Osteoblast (primary cell): ENCODE data around the gene OR5K1. TPM values are rescaled to one million over a fixed set of nuclear protein-coding genes. Genes with fewer than 3 reads are reported as not detected.

Experiments
- DNase-seq: peaks from one replicate; pipeline ENCODE4 v3.0.0; 2011; ENCODE audit warnings: low spot score, mixed read lengths; ENCODE audit not compliant: insufficient read length; ENCODE audit errors: missing footprints
- H2AFZ ChIP-seq: 2 replicates; pipeline ENCODE4 v1.6.0; 2011; ENCODE audit warnings: mild to moderate bottlenecking, low read length
- H3K27ac ChIP-seq: 2 replicates; pipeline ENCODE4 v1.5.1; 2011; ENCODE audit warnings: mild to moderate bottlenecking, low read depth, low read length, moderate library complexity
- H3K27me3 ChIP-seq: 2 replicates; pipeline ENCODE4 v1.6.0; 2012; ENCODE audit warnings: mild to moderate bottlenecking, control low read depth, inconsistent platforms, low read length, moderate library complexity; ENCODE audit not compliant: insufficient read depth
- H3K36me3 ChIP-seq: 2 replicates; pipeline ENCODE4 v1.5.1; 2011; ENCODE audit warnings: mild to moderate bottlenecking, low read length, control low read depth, moderate library complexity; ENCODE audit not compliant: insufficient read depth
- H3K4me1 ChIP-seq: 2 replicates; pipeline ENCODE4 v1.5.1; 2011; ENCODE audit warnings: mild to moderate bottlenecking, low read length, control low read depth, moderate library complexity; ENCODE audit not compliant: insufficient read depth
- H3K4me2 ChIP-seq: 2 replicates; pipeline ENCODE4 v1.6.0; 2011; ENCODE audit warnings: mild to moderate bottlenecking, low read length; ENCODE audit not compliant: insufficient read depth
- H3K4me3 ChIP-seq: fragments of 200-600 bp; sonication (generic); 3 replicates; pipeline ENCODE4 v1.5.1; 2012; ENCODE audit warnings: mild to moderate bottlenecking, low read length, inconsistent platforms; ENCODE audit not compliant: insufficient read depth
- H3K79me2 ChIP-seq: 2 replicates; pipeline ENCODE4 v1.6.0; 2012; ENCODE audit warnings: mild to moderate bottlenecking, low read length, control low read depth, inconsistent platforms; ENCODE audit not compliant: insufficient read depth
- H3K9me3 ChIP-seq: 2 replicates; pipeline ENCODE4 v1.5.1; 2011; ENCODE audit warnings: low read depth, low read length, control low read depth
- H4K20me1 ChIP-seq: 2 replicates; pipeline ENCODE4 v1.6.0; 2012; ENCODE audit warnings: mild to moderate bottlenecking, low read length, control low read depth; ENCODE audit not compliant: insufficient read depth
- total RNA-seq: library from RNA; depleted of rRNA; stranded (reverse); fragments of >200 nt; gene quantifications from 2 replicates; pipeline ENCODE4 v1.2.3, GENCODE V29; 2012
- TF ChIP-seq, protein P1 (sequence below): IDR thresholded peaks from 2 replicates; pipeline ENCODE4 v1.5.1; 2011; ENCODE audit warnings: mild to moderate bottlenecking, low read depth, low read length, moderate library complexity; ENCODE audit errors: extremely low read depth

The OR5K1 gene
- not detected in 2 replicates for total RNA-seq

DNA sequence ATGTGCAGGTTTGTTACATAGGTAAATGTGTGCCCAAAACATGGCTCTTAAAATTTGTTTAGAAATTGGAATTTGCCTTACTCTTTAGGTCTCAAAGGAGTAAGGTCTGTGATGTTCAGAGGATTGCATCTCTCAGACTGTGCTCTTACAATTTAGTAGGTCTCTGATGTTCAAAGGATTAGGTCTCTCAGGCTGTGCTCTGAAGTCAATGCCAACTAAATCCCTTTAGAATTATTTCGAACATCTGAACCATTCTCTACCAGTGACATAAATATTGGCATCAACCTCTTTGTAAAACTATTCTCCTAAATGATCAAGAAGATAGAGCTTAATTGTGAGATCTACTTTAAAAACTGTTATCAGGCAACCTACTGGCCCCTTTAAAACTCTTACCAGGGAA is at the start of gene OR5K1:
OR5K1 (plus strand) TSS at position 301 of the 400 bp plus-strand sequence. CDS start 6,376 bp downstream, outside the sequence.
- no peaks in the 10 kb centered on the region for H3K79me2 ChIP-seq
- no peaks in the 10 kb centered on the region for H4K20me1 ChIP-seq
- no peak within 1 kb of the TSS for H2AFZ ChIP-seq
- H3K36me3 ChIP-seq = no peaks in the 10 kb centered on the region
- no peak for DNase-seq
- TF ChIP-seq, protein P1, sequence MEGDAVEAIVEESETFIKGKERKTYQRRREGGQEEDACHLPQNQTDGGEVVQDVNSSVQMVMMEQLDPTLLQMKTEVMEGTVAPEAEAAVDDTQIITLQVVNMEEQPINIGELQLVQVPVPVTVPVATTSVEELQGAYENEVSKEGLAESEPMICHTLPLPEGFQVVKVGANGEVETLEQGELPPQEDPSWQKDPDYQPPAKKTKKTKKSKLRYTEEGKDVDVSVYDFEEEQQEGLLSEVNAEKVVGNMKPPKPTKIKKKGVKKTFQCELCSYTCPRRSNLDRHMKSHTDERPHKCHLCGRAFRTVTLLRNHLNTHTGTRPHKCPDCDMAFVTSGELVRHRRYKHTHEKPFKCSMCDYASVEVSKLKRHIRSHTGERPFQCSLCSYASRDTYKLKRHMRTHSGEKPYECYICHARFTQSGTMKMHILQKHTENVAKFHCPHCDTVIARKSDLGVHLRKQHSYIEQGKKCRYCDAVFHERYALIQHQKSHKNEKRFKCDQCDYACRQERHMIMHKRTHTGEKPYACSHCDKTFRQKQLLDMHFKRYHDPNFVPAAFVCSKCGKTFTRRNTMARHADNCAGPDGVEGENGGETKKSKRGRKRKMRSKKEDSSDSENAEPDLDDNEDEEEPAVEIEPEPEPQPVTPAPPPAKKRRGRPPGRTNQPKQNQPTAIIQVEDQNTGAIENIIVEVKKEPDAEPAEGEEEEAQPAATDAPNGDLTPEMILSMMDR = no peak
- H3K4me3 ChIP-seq = no peak within 1 kb of the TSS
- H3K9me3 ChIP-seq = no peaks in the 10 kb centered on the region
- H3K27me3 ChIP-seq = no peaks in the 10 kb centered on the region
- H3K4me2 ChIP-seq = no peak within 1 kb of the TSS
- H3K27ac ChIP-seq = no peak within 1 kb of the TSS
- H3K4me1 ChIP-seq = no peaks in the 10 kb centered on the region

DNA sequence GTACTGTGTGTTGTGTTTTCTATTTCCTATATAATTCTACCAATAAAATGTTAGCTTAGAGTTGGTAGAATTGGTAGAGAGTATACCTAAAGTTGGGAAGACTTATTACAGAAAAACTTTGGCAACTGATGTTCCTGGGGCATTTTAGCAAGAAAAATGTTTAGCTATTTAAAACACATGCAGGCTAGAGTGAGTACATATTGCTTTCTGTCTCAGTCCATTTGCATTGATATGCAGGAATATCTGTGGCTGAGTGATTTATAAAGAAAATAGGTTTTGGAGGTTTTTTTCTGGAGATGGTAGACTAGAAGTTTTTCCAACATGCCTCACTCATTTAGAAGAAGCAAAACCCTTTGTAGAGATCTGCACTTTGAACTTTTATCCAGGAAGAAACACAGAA is 30.4 kb upstream of the OR5K1 start:
- Histone ChIP-seq H3K4me2 (no peak overlapping the region), H3K9me3 (no peaks in the 10 kb centered on the region), H3K4me1 (no peaks in the 10 kb centered on the region), H3K27me3 (no peaks in the 10 kb centered on the region), H2AFZ (no peak overlapping the region), H3K79me2 (no peaks in the 10 kb centered on the region), H4K20me1 (no peaks in the 10 kb centered on the region), H3K36me3 (no peaks in the 10 kb centered on the region), H3K4me3 (no peak overlapping the region), H3K27ac (no peak overlapping the region)
- DNase-seq = no peak
- TF ChIP-seq, protein P1 = no peak

DNA sequence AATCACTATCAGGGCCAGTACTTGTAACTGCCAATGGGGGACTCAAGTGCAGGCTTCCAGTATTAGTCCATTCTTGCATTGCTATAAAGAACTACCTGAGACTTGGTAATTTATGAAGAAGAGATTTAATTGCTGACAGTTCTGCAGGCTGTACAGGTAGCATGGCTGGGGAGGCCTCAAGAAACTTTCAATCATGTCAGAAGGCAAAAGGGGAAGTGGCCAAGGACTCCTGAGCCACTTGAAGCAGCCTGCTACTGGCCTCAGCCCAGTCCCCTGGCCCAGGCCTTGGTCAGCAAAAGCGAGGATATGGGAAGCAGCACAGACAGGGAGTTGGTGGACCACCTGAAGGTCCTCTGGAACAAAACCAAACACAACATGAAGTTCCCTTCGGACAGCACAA is 29.2 kb upstream of the OR5K1 start:
- no peak overlapping the region for H2AFZ ChIP-seq
- no peaks in the 10 kb centered on the region for H3K4me1 ChIP-seq
- TF ChIP-seq, protein P1 = no peak
- H4K20me1 ChIP-seq = no peaks in the 10 kb centered on the region
- H3K79me2 ChIP-seq = no peaks in the 10 kb centered on the region
- no peaks in the 10 kb centered on the region for H3K36me3 ChIP-seq
- H3K27me3 ChIP-seq = no peaks in the 10 kb centered on the region
- H3K4me3 ChIP-seq = no peak overlapping the region
- no peak overlapping the region for H3K4me2 ChIP-seq
- H3K9me3 ChIP-seq = no peaks in the 10 kb centered on the region
- H3K27ac ChIP-seq = no peak overlapping the region
- DNase-seq = no peak

DNA sequence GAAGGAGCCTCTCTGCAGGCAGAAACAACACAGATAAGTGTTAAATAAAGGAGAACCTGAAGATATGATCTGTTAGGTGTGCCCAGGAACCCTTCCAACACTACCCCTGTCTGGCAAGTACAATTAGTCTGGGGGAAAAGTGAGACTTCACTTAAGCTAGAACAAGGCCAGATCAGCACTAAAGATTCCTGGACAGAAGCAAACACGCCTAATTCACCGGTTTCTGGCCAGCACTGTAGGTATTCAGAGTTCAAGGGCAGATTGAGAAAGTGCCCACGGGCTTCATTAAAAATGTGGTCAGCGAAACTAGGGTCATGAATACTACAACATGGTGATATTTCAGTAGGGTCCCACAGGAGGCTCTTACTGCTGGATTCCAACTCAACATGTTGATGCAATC is 28.6 kb upstream of the OR5K1 start:
- DNase-seq = peak; percentile 63
- H3K27me3 ChIP-seq = no peaks in the 10 kb centered on the region
- H3K4me2 ChIP-seq = no peak overlapping the region
- H3K4me1 ChIP-seq = no peaks in the 10 kb centered on the region
- H3K79me2 ChIP-seq = no peaks in the 10 kb centered on the region
- no peak overlapping the region for H2AFZ ChIP-seq
- H4K20me1 ChIP-seq = no peaks in the 10 kb centered on the region
- no peak overlapping the region for H3K27ac ChIP-seq
- H3K4me3 ChIP-seq = no peak overlapping the region
- TF ChIP-seq, protein P1 = no peak
- H3K9me3 ChIP-seq = no peaks in the 10 kb centered on the region
- H3K36me3 ChIP-seq = no peaks in the 10 kb centered on the region
